Epidermal melanocyte (primary cell): ENCODE results near the gene CLIC5.

Experiments
- DNase-seq: peaks from one replicate; pipeline ENCODE4 v3.0.0; 2011; ENCODE audit warnings: low spot score; ENCODE audit not compliant: insufficient read length

The CLIC5 gene

DNA sequence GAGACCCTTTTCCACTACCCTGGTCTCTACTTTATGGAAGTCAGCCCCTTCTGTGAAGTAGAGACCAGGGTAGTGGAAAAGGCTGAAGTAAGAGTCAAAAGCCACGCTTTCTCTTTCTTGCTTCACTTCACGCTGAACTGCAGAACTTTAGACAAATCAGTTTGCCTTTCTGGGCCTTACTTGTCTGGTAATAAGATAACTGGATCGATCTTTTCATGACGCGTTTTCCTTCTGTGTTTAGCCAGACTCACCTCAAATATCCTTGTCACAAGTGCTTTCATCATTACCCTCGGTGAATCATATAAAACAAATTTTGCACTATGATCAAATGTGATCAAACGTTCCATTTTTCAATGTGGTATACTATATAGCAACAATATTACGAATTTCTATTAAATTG lies 170.7 kb downstream of the CLIC5 start:
- no peak for DNase-seq

- no peak for DNase-seq
Observed at GRCh38 chr6:45843848-45844521, 171.7 kb downstream of the CLIC5 start.

DNA sequence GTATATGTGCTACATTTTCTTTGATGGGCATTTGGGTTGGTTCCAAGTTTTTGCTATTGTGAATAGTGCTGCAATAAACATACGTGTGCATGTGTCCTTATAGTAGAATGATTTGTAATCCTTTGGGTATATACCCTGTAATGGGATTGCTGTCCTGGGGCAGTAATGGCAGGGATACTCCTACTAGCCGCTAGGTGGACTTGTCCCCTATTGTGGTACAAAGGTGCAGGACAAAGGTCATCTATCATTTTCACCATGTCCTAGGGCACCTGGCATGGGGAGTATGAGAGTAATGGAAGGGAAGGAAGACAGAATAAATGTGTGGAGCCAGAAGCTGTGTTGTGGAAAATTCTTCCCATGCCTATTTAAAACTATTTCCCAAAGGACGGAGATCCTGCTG lies 174.6 kb downstream of the CLIC5 start:
- no peak for DNase-seq

DNA sequence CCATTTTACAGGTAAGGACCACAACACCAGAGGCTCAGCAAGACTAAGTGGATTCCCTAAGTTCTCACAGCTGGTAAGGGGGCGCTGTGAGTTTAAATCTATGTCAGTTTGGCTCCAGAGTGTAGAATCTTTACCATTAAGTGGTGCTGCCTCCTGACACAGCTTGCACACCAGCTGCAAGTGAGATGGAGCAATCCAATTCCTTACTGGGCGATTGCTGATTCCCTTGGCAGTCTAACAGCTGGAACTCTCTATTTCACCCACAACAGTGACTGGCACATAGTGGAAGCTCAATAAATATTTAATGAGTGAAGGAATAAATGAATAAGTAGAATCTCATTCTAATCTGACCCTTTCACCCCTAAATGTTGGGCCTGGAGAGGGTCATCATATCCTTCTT lies 176.7 kb downstream of the CLIC5 start:
- DNase-seq: no peak

DNA sequence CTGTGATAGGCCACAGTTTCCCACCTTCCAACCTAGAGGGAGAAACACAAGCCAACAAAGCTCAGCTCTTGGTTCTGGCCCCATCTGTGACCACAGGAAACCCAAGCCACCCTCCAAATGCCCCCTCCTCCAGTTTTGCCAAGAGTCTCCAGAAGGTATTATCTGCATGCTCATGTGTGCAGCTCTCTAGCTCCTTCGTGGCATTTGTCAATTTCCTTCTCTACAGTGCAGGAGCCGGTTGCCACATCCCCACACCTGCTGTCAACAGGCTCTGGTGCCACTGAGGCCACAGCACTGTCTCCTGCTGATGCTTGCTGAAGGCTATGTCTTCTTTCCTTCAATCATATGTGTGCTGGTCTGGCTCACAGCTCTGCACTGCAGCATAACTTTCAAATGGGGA lies 177.2 kb downstream of the CLIC5 start:
- DNase-seq: no peak

DNA sequence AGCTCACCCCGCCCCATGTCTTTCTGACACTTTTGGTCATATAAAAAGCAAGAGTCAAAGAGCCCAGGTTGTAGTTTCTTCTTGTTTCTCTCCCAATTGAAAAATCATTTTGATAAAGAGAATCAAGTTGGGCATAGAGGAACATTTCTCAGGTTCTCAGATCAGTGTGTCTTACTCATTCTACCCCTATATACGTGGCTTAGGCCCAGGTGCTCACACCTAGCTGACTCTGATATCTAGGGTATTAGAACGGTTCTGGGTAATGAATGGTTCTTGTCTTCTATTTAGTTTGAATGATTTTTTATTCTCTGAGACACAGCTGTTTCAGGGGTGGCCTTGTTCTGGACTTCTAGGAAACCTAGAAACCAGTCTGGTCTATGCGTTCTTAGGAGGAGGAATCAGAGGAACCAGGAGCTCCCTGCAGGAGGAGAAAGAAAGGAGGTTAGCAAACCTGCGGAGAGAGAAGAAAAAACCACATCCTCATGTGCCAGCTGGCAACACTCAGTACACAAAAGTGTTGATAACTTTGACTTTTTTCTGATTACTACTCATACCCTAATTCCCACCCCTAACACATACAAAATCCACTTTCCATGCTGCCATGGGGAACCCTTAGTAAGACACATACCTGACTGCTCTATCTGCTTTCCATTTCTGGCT lies 178.0 kb downstream of the CLIC5 start:
- no peak for DNase-seq

GRCh38 chr6:45836984-45837383 lies 178.7 kb downstream of the CLIC5 start:
- DNase-seq: no peak

GRCh38 chr6:45836438-45836824 lies 179.2 kb downstream of the CLIC5 start:
- no peak for DNase-seq

DNA sequence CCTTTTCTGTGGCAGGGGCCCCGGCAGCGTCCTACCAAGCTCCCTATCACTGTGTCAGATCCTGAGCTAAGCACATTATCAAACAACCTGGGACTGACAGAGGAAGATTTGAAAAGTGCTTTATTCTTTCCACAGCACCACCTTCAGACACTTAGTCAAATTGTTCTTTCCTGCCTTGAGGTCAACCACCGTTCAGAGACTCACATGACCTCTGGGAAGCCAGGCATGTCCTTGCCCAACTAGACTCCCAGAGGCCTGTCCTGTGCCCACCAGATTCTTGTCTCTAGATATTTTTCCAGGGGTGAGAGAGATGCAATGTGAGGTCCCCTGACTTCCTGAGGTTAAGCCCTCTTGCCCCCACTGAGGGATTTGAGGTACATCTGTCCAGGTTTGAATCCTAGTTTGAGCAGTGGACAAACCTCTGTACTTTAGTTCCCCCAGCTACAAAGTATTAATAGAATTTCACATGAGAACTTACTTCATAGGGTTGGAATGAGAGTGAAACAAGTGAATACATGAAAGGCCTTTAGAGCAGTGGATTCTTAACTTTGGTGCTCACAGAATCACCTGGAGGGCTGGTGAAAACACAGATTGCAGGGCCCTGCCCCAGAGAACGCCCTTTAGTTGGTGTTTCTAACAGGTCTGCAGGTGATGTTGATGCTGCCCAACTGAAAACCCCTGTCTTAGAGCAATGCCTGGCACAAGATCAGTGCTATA lies 179.8 kb downstream of the CLIC5 start:
- no peak for DNase-seq

DNA sequence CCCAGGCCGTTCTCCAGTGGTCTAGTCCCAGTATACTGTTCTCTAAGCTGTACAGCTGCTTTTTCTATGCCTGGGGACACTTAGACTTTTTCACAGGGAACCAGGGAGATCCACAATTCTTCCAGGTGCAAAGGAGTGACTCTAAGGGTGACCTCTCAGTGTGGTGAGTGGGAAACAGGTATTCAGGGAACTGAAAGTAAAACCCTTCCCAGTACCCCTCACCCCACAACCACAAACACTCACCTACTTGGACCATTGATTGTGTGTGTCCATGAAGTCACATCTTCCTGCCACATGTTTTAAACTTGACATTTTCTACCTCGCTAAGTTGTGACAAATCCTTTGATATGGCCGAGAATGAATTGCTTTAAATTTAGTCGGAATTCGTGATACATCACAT lies 183.6 kb downstream of the CLIC5 start:
- no peak for DNase-seq
